ENCODE data around the gene SIMC1.

SIMC1 gene

GRCh38 chr5:176389135-176390123, 151.2 kb downstream of the SIMC1 start:
- DNase-seq = no peak

GRCh38 chr5:176391479-176391878, 153.3 kb downstream of the SIMC1 start:
- no peak for DNase-seq

- DNase-seq = no peak
Measured at GRCh38 chr5:176391999-176392398, 153.8 kb downstream of the SIMC1 start.

- DNase-seq = no peak
Measured at GRCh38 chr5:176392526-176392925, 154.3 kb downstream of the SIMC1 start.

- no peak for DNase-seq
Measured at GRCh38 chr5:176394096-176394495, 155.9 kb downstream of the SIMC1 start.

- DNase-seq = no peak
Measured at GRCh38 chr5:176394881-176395675, 156.9 kb downstream of the SIMC1 start.
